ENCODE measurements around the gene HOXC9. TPM values are rescaled to one million over a fixed set of nuclear protein-coding genes. Genes with fewer than 3 reads are reported as not detected.

HOXC9 gene
- total and polyA plus RNA-seq, 9 of the 15 experiments (the other 6 are each of a cell fraction or from before 2014, with no cell fraction given) = 1.1 to 10.5 (median 9.3) TPM

DNA sequence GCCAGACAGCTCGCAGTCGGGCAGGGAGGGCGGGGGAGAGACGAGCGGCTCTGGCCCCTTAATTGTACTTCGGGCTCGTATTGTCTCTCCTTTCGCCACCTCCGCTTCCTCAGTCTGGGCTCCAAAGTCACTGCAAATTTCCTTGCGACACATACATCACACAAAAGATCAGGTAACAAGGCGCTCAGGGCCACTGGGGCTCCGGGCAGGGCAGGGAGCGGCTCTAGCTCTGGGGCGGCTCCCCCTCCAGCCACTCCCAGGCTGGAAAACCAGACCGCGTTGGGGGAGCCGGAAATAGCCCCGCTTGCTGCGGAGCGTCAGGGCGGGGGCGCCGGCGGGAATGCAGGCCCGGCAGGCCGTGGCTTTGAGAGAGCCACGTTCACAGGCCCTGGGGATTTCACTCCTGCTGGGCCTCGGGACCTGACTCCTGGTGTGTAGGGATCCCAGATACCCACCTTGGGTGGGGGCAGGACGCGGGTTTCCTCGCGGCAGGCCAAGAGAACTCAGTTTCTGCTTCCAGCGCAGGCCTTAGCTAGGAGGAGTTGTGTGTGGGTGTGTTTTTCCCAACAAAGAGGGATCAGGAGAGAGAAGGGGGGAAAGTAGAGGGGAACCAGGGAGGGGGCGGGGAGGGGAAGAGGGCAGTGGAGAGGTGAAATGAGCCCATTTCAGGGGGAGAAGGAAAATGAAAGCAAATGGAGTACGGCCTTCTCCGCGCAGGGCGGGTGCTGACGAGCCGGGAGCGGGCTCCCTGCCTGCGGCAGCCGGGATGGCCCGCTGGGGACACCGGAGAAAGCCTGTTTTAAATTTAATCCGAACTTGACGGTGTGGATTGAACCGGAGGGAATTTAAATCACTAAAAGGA is 4.4 kb upstream of the HOXC9 start (continued):
- TF ChIP-seq BMI1 (IDR thresholded peaks at IDR 0.05; ENCODE audit: low read length) = no peak
- TF ChIP-seq, protein P1, sequence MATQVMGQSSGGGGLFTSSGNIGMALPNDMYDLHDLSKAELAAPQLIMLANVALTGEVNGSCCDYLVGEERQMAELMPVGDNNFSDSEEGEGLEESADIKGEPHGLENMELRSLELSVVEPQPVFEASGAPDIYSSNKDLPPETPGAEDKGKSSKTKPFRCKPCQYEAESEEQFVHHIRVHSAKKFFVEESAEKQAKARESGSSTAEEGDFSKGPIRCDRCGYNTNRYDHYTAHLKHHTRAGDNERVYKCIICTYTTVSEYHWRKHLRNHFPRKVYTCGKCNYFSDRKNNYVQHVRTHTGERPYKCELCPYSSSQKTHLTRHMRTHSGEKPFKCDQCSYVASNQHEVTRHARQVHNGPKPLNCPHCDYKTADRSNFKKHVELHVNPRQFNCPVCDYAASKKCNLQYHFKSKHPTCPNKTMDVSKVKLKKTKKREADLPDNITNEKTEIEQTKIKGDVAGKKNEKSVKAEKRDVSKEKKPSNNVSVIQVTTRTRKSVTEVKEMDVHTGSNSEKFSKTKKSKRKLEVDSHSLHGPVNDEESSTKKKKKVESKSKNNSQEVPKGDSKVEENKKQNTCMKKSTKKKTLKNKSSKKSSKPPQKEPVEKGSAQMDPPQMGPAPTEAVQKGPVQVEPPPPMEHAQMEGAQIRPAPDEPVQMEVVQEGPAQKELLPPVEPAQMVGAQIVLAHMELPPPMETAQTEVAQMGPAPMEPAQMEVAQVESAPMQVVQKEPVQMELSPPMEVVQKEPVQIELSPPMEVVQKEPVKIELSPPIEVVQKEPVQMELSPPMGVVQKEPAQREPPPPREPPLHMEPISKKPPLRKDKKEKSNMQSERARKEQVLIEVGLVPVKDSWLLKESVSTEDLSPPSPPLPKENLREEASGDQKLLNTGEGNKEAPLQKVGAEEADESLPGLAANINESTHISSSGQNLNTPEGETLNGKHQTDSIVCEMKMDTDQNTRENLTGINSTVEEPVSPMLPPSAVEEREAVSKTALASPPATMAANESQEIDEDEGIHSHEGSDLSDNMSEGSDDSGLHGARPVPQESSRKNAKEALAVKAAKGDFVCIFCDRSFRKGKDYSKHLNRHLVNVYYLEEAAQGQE (IDR thresholded peaks at IDR 0.05; ENCODE audit: borderline replicate concordance) = no peak
- TF ChIP-seq, protein P1 (CRISPR knock-in tag; IDR thresholded peaks at IDR 0.05; ENCODE audit: low read depth) = no peak
- TF ChIP-seq FOXP1 (CRISPR knock-in tag; IDR thresholded peaks at IDR 0.05) = peak; percentile 51
- TF ChIP-seq, protein P2, sequence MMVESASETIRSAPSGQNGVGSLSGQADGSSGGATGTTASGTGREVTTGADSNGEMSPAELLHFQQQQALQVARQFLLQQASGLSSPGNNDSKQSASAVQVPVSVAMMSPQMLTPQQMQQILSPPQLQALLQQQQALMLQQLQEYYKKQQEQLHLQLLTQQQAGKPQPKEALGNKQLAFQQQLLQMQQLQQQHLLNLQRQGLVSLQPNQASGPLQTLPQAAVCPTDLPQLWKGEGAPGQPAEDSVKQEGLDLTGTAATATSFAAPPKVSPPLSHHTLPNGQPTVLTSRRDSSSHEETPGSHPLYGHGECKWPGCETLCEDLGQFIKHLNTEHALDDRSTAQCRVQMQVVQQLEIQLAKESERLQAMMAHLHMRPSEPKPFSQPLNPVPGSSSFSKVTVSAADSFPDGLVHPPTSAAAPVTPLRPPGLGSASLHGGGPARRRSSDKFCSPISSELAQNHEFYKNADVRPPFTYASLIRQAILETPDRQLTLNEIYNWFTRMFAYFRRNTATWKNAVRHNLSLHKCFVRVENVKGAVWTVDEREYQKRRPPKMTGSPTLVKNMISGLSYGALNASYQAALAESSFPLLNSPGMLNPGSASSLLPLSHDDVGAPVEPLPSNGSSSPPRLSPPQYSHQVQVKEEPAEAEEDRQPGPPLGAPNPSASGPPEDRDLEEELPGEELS (CRISPR knock-in tag; IDR thresholded peaks at IDR 0.05; ENCODE audit: borderline replicate concordance) = no peak
- TF ChIP-seq EWSR1 (IDR thresholded peaks at IDR 0.05; ENCODE audit: borderline replicate concordance, low read depth, partially characterized antibody) = no peak
- no peak for TF ChIP-seq NFYB (IDR thresholded peaks at IDR 0.05; ENCODE audit: extremely low read depth, insufficient read length)
- TF ChIP-seq ZBTB43 (CRISPR knock-in tag; IDR thresholded peaks at IDR 0.05) = no peak
- 0 out of 2 replicates have a peak, but pooled peaks have one; percentile 35 for TF ChIP-seq NFIC (IDR thresholded peaks at IDR 0.05)
- TF ChIP-seq, protein P3, sequence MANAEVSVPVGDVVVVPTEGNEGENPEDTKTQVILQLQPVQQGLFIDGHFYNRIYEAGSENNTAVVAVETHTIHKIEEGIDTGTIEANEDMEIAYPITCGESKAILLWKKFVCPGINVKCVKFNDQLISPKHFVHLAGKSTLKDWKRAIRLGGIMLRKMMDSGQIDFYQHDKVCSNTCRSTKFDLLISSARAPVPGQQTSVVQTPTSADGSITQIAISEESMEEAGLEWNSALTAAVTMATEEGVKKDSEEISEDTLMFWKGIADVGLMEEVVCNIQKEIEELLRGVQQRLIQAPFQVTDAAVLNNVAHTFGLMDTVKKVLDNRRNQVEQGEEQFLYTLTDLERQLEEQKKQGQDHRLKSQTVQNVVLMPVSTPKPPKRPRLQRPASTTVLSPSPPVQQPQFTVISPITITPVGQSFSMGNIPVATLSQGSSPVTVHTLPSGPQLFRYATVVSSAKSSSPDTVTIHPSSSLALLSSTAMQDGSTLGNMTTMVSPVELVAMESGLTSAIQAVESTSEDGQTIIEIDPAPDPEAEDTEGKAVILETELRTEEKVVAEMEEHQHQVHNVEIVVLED (CRISPR knock-in tag; IDR thresholded peaks at IDR 0.05) = peak; percentile 16; the same call in 1 of the 2 replicates
- TF ChIP-seq BCL6 (CRISPR knock-in tag; IDR thresholded peaks at IDR 0.05) = no peak
- TF ChIP-seq ZC3H8 (IDR thresholded peaks at IDR 0.05) = no peak
- TF ChIP-seq TCF3 (CRISPR knock-in tag; IDR thresholded peaks at IDR 0.05) = 0 out of 2 replicates have a peak, but pooled peaks have one; percentile 6
- no peak for TF ChIP-seq LARP7 (IDR thresholded peaks at IDR 0.05)
